Mucosa of stomach (tissue), 1 donor: ENCODE measurements around the gene DISP1.

Experiments used
- H3K27me3 ChIP-seq: one replicate; pipeline ENCODE4 v1.7.0; 2013; ENCODE audit warnings: mild to moderate bottlenecking, low read length; ENCODE audit not compliant: control insufficient read depth, insufficient read depth
- H3K36me3 ChIP-seq: one replicate; pipeline ENCODE4 v1.7.0; 2013; ENCODE audit warnings: low read length; ENCODE audit not compliant: control insufficient read depth, insufficient read depth
- H3K4me1 ChIP-seq: one replicate; pipeline ENCODE4 v1.7.0; 2013; ENCODE audit warnings: mild to moderate bottlenecking, low read length; ENCODE audit not compliant: control insufficient read depth, insufficient read depth
- H3K4me3 ChIP-seq: one replicate; pipeline ENCODE4 v1.7.0; 2013; ENCODE audit warnings: low read length
- H3K9ac ChIP-seq: one replicate; pipeline ENCODE4 v1.7.0; 2013; ENCODE audit warnings: mild to moderate bottlenecking, low read length, moderate library complexity
- H3K9me3 ChIP-seq: one replicate; pipeline ENCODE4 v1.7.0; 2013; ENCODE audit warnings: mild to moderate bottlenecking, low read length, moderate library complexity; ENCODE audit not compliant: control insufficient read depth
- donor health status: Pancreatic carcinoma.

DISP1 gene

GRCh38 chr1:222814536-222815439, at the start of gene DISP1:
Gene DISP1, plus strand, starts transcription at chr1:222815039. Its CDS starts 127,785 bp downstream, at chr1:222942824.
- Histone ChIP-seq H3K9ac (peak within 1 kb of the TSS; percentile 89), H3K4me1 (peaks cover 6% of the 10 kb centered on the region), H3K27me3 (no peaks in the 10 kb centered on the region)

GRCh38 chr1:222767152-222767571, 47.7 kb upstream of the DISP1 start:
- Histone ChIP-seq H3K4me1 (no peaks in the 10 kb centered on the region), H3K36me3 (no peaks in the 10 kb centered on the region), H3K27me3 (no peaks in the 10 kb centered on the region), H3K9me3 (peaks cover 7% of the 10 kb centered on the region), H3K9ac (no peak overlapping the region), H3K4me3 (no peak overlapping the region)

More at GRCh38 chr1:222814536-222815439, at the start of gene DISP1:
- Histone ChIP-seq H3K9me3 (no peaks in the 10 kb centered on the region), H3K36me3 (no peaks in the 10 kb centered on the region), H3K4me3 (peak within 1 kb of the TSS; percentile 96)

- peaks cover 7% of the 10 kb centered on the region for H3K9me3 ChIP-seq
- no peaks in the 10 kb centered on the region for H3K36me3 ChIP-seq
- H3K4me1 ChIP-seq = no peaks in the 10 kb centered on the region
- H3K4me3 ChIP-seq = no peak overlapping the region
- H3K27me3 ChIP-seq = no peaks in the 10 kb centered on the region
- no peak overlapping the region for H3K9ac ChIP-seq
Observed at GRCh38 chr1:222768592-222768991, 46.2 kb upstream of the DISP1 start.

- Histone ChIP-seq H3K36me3 (no peaks in the 10 kb centered on the region), H3K4me1 (no peaks in the 10 kb centered on the region), H3K4me3 (no peak overlapping the region), H3K27me3 (no peaks in the 10 kb centered on the region), H3K9ac (no peak overlapping the region), H3K9me3 (peaks cover 7% of the 10 kb centered on the region)
Observed at GRCh38 chr1:222769181-222769580, 45.7 kb upstream of the DISP1 start.

- H3K4me3 ChIP-seq = no peak overlapping the region
Observed at GRCh38 chr1:222769971-222770620, 44.7 kb upstream of the DISP1 start.

GRCh38 chr1:222772996-222773379, 41.9 kb upstream of the DISP1 start:
- Histone ChIP-seq H3K36me3 (no peaks in the 10 kb centered on the region), H3K9me3 (peaks cover 7% of the 10 kb centered on the region), H3K4me1 (no peaks in the 10 kb centered on the region), H3K4me3 (no peak overlapping the region), H3K9ac (no peak overlapping the region), H3K27me3 (no peaks in the 10 kb centered on the region)

More at GRCh38 chr1:222769971-222770620, 44.7 kb upstream of the DISP1 start:
- H3K36me3 ChIP-seq = no peaks in the 10 kb centered on the region
- H3K4me1 ChIP-seq = no peaks in the 10 kb centered on the region
- H3K9ac ChIP-seq = no peak overlapping the region
- H3K9me3 ChIP-seq = peaks cover 7% of the 10 kb centered on the region
- no peaks in the 10 kb centered on the region for H3K27me3 ChIP-seq

GRCh38 chr1:222777463-222777862, 37.4 kb upstream of the DISP1 start:
- Histone ChIP-seq H3K4me1 (no peaks in the 10 kb centered on the region), H3K9me3 (no peaks in the 10 kb centered on the region), H3K36me3 (no peaks in the 10 kb centered on the region), H3K27me3 (no peaks in the 10 kb centered on the region), H3K4me3 (no peak overlapping the region), H3K9ac (no peak overlapping the region)

GRCh38 chr1:222777977-222778376, 36.9 kb upstream of the DISP1 start:
- Histone ChIP-seq H3K9me3 (no peaks in the 10 kb centered on the region), H3K36me3 (no peaks in the 10 kb centered on the region), H3K9ac (no peak overlapping the region), H3K4me1 (no peaks in the 10 kb centered on the region), H3K27me3 (no peaks in the 10 kb centered on the region), H3K4me3 (no peak overlapping the region)

- Histone ChIP-seq H3K36me3 (no peaks in the 10 kb centered on the region), H3K4me1 (no peaks in the 10 kb centered on the region), H3K9ac (no peak overlapping the region), H3K27me3 (no peaks in the 10 kb centered on the region), H3K4me3 (no peak overlapping the region), H3K9me3 (no peaks in the 10 kb centered on the region)
Observed at GRCh38 chr1:222781251-222781650, 33.6 kb upstream of the DISP1 start.

- Histone ChIP-seq H3K27me3 (no peaks in the 10 kb centered on the region), H3K4me3 (no peak overlapping the region), H3K9ac (no peak overlapping the region), H3K9me3 (no peaks in the 10 kb centered on the region), H3K4me1 (no peaks in the 10 kb centered on the region), H3K36me3 (no peaks in the 10 kb centered on the region)
Observed at GRCh38 chr1:222783051-222783450, 31.8 kb upstream of the DISP1 start.

GRCh38 chr1:222784371-222784770, 30.5 kb upstream of the DISP1 start:
- Histone ChIP-seq H3K4me3 (no peak overlapping the region), H3K36me3 (no peaks in the 10 kb centered on the region), H3K9ac (no peak overlapping the region), H3K4me1 (no peaks in the 10 kb centered on the region), H3K9me3 (no peaks in the 10 kb centered on the region), H3K27me3 (no peaks in the 10 kb centered on the region)

- H3K9ac ChIP-seq = no peak overlapping the region
- H3K4me1 ChIP-seq = no peaks in the 10 kb centered on the region
- no peaks in the 10 kb centered on the region for H3K36me3 ChIP-seq
- no peaks in the 10 kb centered on the region for H3K27me3 ChIP-seq
- H3K4me3 ChIP-seq = no peak overlapping the region
- no peaks in the 10 kb centered on the region for H3K9me3 ChIP-seq
Observed at GRCh38 chr1:222784916-222785315, 29.9 kb upstream of the DISP1 start.
